ENCODE results near the gene NFU1.

DNA sequence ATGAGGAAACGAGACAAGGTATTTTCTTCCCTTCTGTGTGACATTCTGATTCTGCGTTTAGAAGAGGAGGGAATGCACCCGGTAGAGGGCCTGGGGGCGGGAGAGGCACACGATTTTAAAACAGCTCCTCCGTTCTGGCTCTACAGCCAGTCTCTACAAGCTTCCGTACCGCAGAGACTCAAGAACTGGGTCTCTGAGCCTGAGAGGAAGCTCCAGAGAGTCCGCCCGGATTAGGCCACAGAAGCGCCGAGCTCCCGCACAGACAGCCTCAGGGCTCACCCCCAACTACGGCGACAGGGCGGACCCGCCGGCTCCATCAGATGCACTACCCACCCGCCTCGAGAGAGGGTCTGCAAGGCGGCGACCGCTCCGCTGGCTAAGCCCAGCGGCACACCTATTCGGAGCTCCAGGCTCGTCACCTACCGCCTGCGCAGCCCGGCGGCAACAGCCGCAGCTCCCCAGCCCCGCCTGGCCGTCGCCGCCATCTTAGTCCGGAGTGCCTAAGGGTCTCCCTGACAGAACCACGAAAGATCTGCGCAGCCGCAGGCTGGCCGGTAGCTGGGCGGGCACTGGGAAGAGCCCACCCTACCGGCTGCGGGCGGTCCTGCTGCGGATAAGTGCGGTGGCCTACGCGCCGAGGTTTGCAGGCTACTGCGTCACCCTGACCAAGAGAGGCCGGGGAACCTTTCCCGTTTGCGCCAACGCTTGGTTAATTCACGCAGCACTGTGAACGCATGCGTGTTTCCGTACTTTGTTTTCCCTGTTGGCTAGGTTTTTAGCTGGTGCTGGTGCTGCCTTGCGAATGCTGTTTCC lies at the start of gene NFU1:
- TF ChIP-seq, protein P1, sequence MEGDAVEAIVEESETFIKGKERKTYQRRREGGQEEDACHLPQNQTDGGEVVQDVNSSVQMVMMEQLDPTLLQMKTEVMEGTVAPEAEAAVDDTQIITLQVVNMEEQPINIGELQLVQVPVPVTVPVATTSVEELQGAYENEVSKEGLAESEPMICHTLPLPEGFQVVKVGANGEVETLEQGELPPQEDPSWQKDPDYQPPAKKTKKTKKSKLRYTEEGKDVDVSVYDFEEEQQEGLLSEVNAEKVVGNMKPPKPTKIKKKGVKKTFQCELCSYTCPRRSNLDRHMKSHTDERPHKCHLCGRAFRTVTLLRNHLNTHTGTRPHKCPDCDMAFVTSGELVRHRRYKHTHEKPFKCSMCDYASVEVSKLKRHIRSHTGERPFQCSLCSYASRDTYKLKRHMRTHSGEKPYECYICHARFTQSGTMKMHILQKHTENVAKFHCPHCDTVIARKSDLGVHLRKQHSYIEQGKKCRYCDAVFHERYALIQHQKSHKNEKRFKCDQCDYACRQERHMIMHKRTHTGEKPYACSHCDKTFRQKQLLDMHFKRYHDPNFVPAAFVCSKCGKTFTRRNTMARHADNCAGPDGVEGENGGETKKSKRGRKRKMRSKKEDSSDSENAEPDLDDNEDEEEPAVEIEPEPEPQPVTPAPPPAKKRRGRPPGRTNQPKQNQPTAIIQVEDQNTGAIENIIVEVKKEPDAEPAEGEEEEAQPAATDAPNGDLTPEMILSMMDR (conservative IDR thresholded peaks at IDR 0.05; ENCODE audit: low read depth, low read length), result peak; percentile 74
- TF ChIP-seq, protein P2, sequence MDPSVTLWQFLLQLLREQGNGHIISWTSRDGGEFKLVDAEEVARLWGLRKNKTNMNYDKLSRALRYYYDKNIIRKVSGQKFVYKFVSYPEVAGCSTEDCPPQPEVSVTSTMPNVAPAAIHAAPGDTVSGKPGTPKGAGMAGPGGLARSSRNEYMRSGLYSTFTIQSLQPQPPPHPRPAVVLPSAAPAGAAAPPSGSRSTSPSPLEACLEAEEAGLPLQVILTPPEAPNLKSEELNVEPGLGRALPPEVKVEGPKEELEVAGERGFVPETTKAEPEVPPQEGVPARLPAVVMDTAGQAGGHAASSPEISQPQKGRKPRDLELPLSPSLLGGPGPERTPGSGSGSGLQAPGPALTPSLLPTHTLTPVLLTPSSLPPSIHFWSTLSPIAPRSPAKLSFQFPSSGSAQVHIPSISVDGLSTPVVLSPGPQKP (IDR thresholded peaks at IDR 0.05; ENCODE audit: borderline replicate concordance, low read depth, low read length), result no peak
- TF ChIP-seq CEBPB (IDR thresholded peaks at IDR 0.05; ENCODE audit: low read depth, low read length) (peak; percentile 58; the same call in 1 of the 2 replicates), POLR2A (IDR thresholded peaks at IDR 0.05; ENCODE audit: low read depth, low read length) (peak; percentile 88), FOS (IDR thresholded peaks at IDR 0.05; ENCODE audit: low read depth, low read length) (no peak), NFE2L2 (IDR thresholded peaks at IDR 0.05; ENCODE audit: low read depth, low read length) (peak; percentile 43; the same call in 1 of the 2 replicates), RAD21 (IDR thresholded peaks at IDR 0.05; ENCODE audit: low read length) (peak; percentile 36), SMC3 (IDR thresholded peaks at IDR 0.05; ENCODE audit: low read depth, low read length) (no peak), MXI1 (IDR thresholded peaks at IDR 0.05; ENCODE audit: borderline replicate concordance, low read depth, low read length) (0 out of 2 replicates have a peak, but pooled peaks have one; percentile 23), RCOR1 (IDR thresholded peaks at IDR 0.05; ENCODE audit: insufficient replicate concordance, low read length) (no peak), BHLHE40 (IDR thresholded peaks at IDR 0.05; ENCODE audit: low read depth, low read length) (no peak)
- TF ChIP-seq, protein P3, sequence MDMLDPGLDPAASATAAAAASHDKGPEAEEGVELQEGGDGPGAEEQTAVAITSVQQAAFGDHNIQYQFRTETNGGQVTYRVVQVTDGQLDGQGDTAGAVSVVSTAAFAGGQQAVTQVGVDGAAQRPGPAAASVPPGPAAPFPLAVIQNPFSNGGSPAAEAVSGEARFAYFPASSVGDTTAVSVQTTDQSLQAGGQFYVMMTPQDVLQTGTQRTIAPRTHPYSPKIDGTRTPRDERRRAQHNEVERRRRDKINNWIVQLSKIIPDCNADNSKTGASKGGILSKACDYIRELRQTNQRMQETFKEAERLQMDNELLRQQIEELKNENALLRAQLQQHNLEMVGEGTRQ (IDR thresholded peaks at IDR 0.05; ENCODE audit: low read depth, low read length), result no peak
